GM12801 (cell line): ENCODE data around the gene ERLEC1.

Experiments
- CTCF ChIP-seq: IDR thresholded peaks from one replicate; pipeline ENCODE4 v1.5.1; 2011; ENCODE audit warnings: control low read depth; ENCODE audit not compliant: insufficient read length; ENCODE audit errors: extremely low read depth

The ERLEC1 gene

GRCh38 chr2:53752385-53752784 lies 34.5 kb upstream of the ERLEC1 start:
- no peak for TF ChIP-seq CTCF

- TF ChIP-seq CTCF: no peak
These were observed 33.8 kb upstream of the ERLEC1 start for GRCh38 chr2:53753041-53753440.

- no peak for TF ChIP-seq CTCF
These were observed 31.7 kb upstream of the ERLEC1 start for GRCh38 chr2:53755121-53755520.

DNA sequence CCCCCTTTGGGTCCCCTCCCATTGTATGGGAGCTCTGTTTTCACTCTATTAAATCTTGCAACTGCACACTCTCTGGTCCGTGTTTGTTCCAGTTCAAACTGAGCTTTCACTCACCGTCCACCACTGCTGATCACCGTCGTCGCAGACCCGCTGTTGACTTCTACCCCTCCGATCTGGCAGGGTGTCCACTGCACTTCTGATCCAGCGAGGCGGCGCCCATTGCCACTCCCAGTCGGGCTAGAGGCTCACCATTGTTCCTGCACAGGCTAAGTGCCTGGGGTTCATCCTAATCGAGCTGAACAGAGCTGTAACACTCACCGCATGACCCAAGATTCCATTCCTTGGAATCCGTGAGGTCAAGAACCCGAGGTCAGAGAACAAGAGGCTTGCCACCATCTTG lies 30.2 kb upstream of the ERLEC1 start:
- no peak for TF ChIP-seq CTCF

DNA sequence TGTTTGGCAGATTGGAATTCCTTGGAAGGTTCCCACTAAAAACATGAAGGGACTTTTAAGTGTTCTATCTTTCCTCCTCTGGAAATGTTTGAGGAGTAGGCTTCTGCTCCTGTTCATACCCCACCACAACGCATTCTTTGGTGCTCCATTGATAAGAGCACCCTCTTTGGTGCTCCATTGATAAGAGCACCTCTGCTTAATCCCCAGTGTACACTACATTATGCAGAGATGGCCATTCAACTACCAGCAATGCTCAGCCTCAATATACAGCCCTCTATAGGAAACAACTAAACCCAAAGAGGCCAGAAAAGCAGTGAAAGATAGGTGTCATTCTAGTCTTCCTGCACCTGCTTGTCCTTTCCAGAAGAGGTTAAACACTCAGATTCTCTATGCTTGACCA lies 21.1 kb upstream of the ERLEC1 start:
- TF ChIP-seq CTCF: no peak

- no peak for TF ChIP-seq CTCF
These were observed 19.2 kb upstream of the ERLEC1 start, which contains the start of gene CHAC2 for GRCh38 chr2:53767405-53768241. CHAC2 (plus strand) TSS chr2:53767804; CDS start chr2:53767887, 83 bp downstream.

- TF ChIP-seq CTCF: no peak
These were observed 18.7 kb upstream of the ERLEC1 start for GRCh38 chr2:53768242-53768542.
